Measurements from ENCODE around the gene XRN2. TPM values are rescaled to one million over a fixed set of nuclear protein-coding genes. Genes with fewer than 3 reads are reported as not detected.

Gene XRN2
- polyA plus RNA-seq, 1 experiment = 48.9 TPM

GRCh38 chr20:21308340-21308739 is 5.2 kb downstream of the XRN2 start:
- Histone ChIP-seq H3K4me3 (ENCODE audit: low read depth, low read length) (no peak overlapping the region), H3K36me3 (ENCODE audit: control insufficient read depth, insufficient read depth, low read length) (no peaks in the 10 kb centered on the region), H3K27me3 (ENCODE audit: control insufficient read depth, insufficient read depth, low read length) (no peaks in the 10 kb centered on the region)
- CTCF ChIA-PET = no interaction called here
- TF ChIP-seq CTCF (IDR thresholded peaks at IDR 0.05; ENCODE audit: insufficient read depth, low read depth, low read length) = no peak
- POLR2A ChIA-PET = no interaction called here
- DNase-seq (ENCODE audit: low read depth) = no peak

- ChIA-PET CTCF (no interaction called here), POLR2A (no interaction called here)
- H3K36me3 ChIP-seq (ENCODE audit: control insufficient read depth, insufficient read depth, low read length) = no peaks in the 10 kb centered on the region
- no peak for TF ChIP-seq CTCF (IDR thresholded peaks at IDR 0.05; ENCODE audit: insufficient read depth, low read depth, low read length)
- no peaks in the 10 kb centered on the region for H3K27me3 ChIP-seq (ENCODE audit: control insufficient read depth, insufficient read depth, low read length)
- DNase-seq (ENCODE audit: low read depth) = no peak
- H3K4me3 ChIP-seq (ENCODE audit: low read depth, low read length) = no peak overlapping the region
Measured at GRCh38 chr20:21309678-21310467, 6.7 kb downstream of the XRN2 start.

- no peaks in the 10 kb centered on the region for H3K36me3 ChIP-seq (ENCODE audit: control insufficient read depth, insufficient read depth, low read length)
- TF ChIP-seq CTCF (IDR thresholded peaks at IDR 0.05; ENCODE audit: insufficient read depth, low read depth, low read length) = no peak
- CTCF ChIA-PET = interaction anchor here (0.6 to 1.2 kb wide), 2 partner anchors 77 to 139 kb away, joined by 3 read pairs; no protein-coding TSS in a partner anchor
- POLR2A ChIA-PET = no interaction called here
- no peaks in the 10 kb centered on the region for H3K27me3 ChIP-seq (ENCODE audit: control insufficient read depth, insufficient read depth, low read length)
- DNase-seq (ENCODE audit: low read depth) = no peak
- no peak overlapping the region for H3K4me3 ChIP-seq (ENCODE audit: low read depth, low read length)
Measured at GRCh38 chr20:21312813-21313474, 9.8 kb downstream of the XRN2 start.

GRCh38 chr20:21315138-21315537 is 12.0 kb downstream of the XRN2 start:
- Histone ChIP-seq H3K36me3 (ENCODE audit: control insufficient read depth, insufficient read depth, low read length) (no peaks in the 10 kb centered on the region), H3K4me3 (ENCODE audit: low read depth, low read length) (no peak overlapping the region), H3K27me3 (ENCODE audit: control insufficient read depth, insufficient read depth, low read length) (no peaks in the 10 kb centered on the region)
- no peak for DNase-seq (ENCODE audit: low read depth)
- CTCF ChIA-PET = interaction anchor here (1.7 kb wide), 1 partner anchor 12 kb away, joined by 6 read pairs; the partner anchor contains the start of gene XRN2
- no peak for TF ChIP-seq CTCF (IDR thresholded peaks at IDR 0.05; ENCODE audit: insufficient read depth, low read depth, low read length)
- POLR2A ChIA-PET = no interaction called here

- TF ChIP-seq CTCF (IDR thresholded peaks at IDR 0.05; ENCODE audit: insufficient read depth, low read depth, low read length) = no peak
- DNase-seq (ENCODE audit: low read depth) = no peak
- ChIA-PET CTCF (interaction anchor here (0.5 to 0.8 kb wide), 2 partner anchors 9 to 183 kb away, joined by 3 to 4 read pairs; no protein-coding TSS in a partner anchor), POLR2A (no interaction called here)
- Histone ChIP-seq H3K4me3 (ENCODE audit: low read depth, low read length) (no peak overlapping the region), H3K36me3 (ENCODE audit: control insufficient read depth, insufficient read depth, low read length) (no peaks in the 10 kb centered on the region), H3K27me3 (ENCODE audit: control insufficient read depth, insufficient read depth, low read length) (no peaks in the 10 kb centered on the region)
Measured at GRCh38 chr20:21322083-21322710, 19.1 kb downstream of the XRN2 start.

All from BJ (cell line).